WERI-Rb-1 (cell line): ENCODE results near the gene NACC2.

Experiments used
- DNase-seq: peaks from one replicate; pipeline ENCODE4 v3.0.0-alpha.2; 2020
- H3K27ac ChIP-seq: fragments of 250-450 bp; sonication (Bioruptor Pico); 2 replicates; pipeline ENCODE4 v1.5.1; 2020; ENCODE audit warnings: mild to moderate bottlenecking, moderate library complexity
- H3K27me3 ChIP-seq: fragments of 250-450 bp; sonication (Bioruptor Pico); 2 replicates; pipeline ENCODE4 v1.5.1; 2021; ENCODE audit warnings: mild to moderate bottlenecking, low read depth, moderate library complexity; ENCODE audit not compliant: insufficient read depth, severe bottlenecking
- H3K36me3 ChIP-seq: fragments of 250-450 bp; sonication (Bioruptor Pico); 2 replicates; pipeline ENCODE4 v1.5.1; 2020; ENCODE audit warnings: mild to moderate bottlenecking, moderate library complexity
- H3K4me3 ChIP-seq: 2 replicates; pipeline ENCODE4 v1.5.1; 2011; ENCODE audit warnings: low read depth, mild to moderate bottlenecking, control low read depth, low read length
- H3K9me3 ChIP-seq: fragments of 250-450 bp; sonication (Bioruptor Pico); 2 replicates; pipeline ENCODE4 v1.5.1; 2021; ENCODE audit warnings: mild to moderate bottlenecking, moderate library complexity; ENCODE audit not compliant: severe bottlenecking
- CTCF ChIP-seq: IDR thresholded peaks from 2 replicates; pipeline ENCODE4 v1.5.1; 2011; ENCODE audit warnings: low read depth, mild to moderate bottlenecking, control low read depth, inconsistent platforms, low read length

NACC2 gene

GRCh38 chr9:136122425-136123383 lies 27.6 kb upstream of the NACC2 start:
- Histone ChIP-seq H3K36me3 (peaks cover 3% of the 10 kb centered on the region), H3K4me3 (no peak overlapping the region), H3K9me3 (no peaks in the 10 kb centered on the region), H3K27ac (no peak overlapping the region), H3K27me3 (no peaks in the 10 kb centered on the region)
- TF ChIP-seq CTCF, result peak; percentile 96
- DNase-seq, result peak; percentile 82

GRCh38 chr9:136121801-136122200 lies 26.7 kb upstream of the NACC2 start:
- Histone ChIP-seq H3K9me3 (no peaks in the 10 kb centered on the region), H3K27me3 (no peaks in the 10 kb centered on the region), H3K4me3 (no peak overlapping the region), H3K27ac (no peak overlapping the region), H3K36me3 (peaks cover 3% of the 10 kb centered on the region)
- no peak for DNase-seq
- TF ChIP-seq CTCF, result no peak

- DNase-seq, result no peak
- no peaks in the 10 kb centered on the region for H3K27me3 ChIP-seq
- H3K9me3 ChIP-seq, result no peaks in the 10 kb centered on the region
- no peak for TF ChIP-seq CTCF
- H3K4me3 ChIP-seq, result no peak overlapping the region
- H3K27ac ChIP-seq, result no peak overlapping the region
- peaks cover 13% of the 10 kb centered on the region for H3K36me3 ChIP-seq
Observed at GRCh38 chr9:136120438-136120844, 25.4 kb upstream of the NACC2 start.

GRCh38 chr9:136119883-136120393 lies 24.8 kb upstream of the NACC2 start:
- no peak for TF ChIP-seq CTCF
- no peaks in the 10 kb centered on the region for H3K27me3 ChIP-seq
- peak overlapping the region; percentile 94 for H3K27ac ChIP-seq
- H3K36me3 ChIP-seq, result peaks cover 18% of the 10 kb centered on the region
- H3K4me3 ChIP-seq, result peak overlapping the region; percentile 88; the same call in 1 of the 2 replicates
- DNase-seq, result no peak
- H3K9me3 ChIP-seq, result no peaks in the 10 kb centered on the region

- Histone ChIP-seq H3K27me3 (no peaks in the 10 kb centered on the region), H3K36me3 (peaks cover 22% of the 10 kb centered on the region), H3K9me3 (no peaks in the 10 kb centered on the region), H3K27ac (peak overlapping the region; percentile 94), H3K4me3 (peak overlapping the region; percentile 88)
- DNase-seq, result no peak
- no peak for TF ChIP-seq CTCF
Observed at GRCh38 chr9:136119061-136119882, 24.2 kb upstream of the NACC2 start.
